HG03175 (cell line): ENCODE measurements around the gene TACC3.

Experiments used
- ATAC-seq: cut with Tn5 transposase; IDR thresholded peaks from one replicate; pipeline ENCODE4 v1.9.1; 2021; ENCODE audit warnings: mild to moderate bottlenecking, moderate library complexity; ENCODE audit not compliant: unreplicated experiment

The TACC3 gene

DNA sequence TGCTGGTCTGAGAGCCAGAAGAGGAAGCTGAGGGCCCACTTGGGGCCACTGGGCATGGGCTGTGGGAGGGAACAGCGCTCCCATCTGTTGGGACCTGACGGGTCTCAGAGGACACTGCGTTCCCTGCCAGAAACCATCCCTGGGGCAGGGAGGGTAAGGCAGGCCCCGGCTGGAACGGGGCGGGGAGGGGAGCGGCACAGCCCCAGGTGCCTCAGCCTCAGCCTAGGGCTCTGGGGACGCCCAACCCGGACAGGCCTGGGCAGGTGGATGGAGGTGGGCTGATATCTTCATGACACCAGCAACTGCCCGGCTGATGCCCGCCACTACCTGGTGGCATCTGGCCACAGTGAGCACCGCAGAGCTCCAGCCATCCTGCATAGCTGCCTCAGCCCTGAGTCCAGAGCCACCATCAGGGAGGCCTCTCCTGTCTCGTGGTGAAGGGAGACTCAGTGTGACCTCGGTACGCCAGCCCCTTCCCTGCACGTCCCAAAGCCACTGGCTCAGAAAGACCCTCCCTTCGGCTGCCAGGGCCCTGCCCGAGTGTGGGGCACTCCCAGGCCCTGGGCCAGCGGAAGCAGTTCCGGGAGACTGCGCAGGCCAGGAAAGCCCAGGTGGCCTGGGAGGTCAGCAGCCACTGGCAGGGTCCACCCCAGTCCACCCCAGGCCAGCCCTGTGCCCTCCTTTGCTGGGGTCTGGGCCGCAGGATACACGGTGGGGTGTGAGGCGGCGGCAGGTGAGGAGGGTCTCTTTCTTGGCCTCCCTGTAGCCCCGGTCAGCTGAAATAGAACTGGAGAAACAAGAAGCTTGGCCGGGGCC lies 37.2 kb downstream of the TACC3 start:
- ATAC-seq: no peak

DNA sequence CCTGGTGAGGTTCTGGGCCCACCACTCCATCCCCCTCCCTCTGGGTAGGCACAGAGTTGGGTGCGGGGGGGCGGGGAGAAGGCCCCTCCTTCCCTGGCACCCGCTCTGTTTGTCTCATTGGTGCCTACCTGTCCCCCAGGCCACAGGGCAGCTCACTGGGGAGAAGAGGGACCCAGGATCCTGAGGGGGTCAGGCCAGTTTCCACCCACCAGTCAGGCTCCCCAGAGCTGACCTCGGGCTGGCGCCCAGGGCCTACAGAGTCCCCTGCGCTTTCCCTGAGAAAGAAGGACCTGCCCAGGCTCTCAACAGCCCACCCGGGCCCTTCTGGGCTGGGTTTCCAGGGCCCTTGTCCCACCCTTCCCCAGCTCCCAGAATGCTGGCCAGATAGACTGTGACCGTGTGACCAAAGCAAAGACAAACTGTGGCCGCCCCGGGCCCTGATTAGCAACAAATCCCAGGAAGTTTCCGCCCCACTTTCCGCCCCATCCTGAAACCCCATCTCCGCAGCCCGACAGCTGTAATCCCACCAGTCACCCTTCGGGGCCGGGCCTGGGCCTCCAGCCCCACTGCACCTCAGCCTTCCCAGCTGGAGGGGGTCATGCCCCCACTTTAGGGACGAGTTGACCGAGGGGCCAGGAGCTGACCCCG lies 38.0 kb downstream of the TACC3 start:
- ATAC-seq: no peak

DNA sequence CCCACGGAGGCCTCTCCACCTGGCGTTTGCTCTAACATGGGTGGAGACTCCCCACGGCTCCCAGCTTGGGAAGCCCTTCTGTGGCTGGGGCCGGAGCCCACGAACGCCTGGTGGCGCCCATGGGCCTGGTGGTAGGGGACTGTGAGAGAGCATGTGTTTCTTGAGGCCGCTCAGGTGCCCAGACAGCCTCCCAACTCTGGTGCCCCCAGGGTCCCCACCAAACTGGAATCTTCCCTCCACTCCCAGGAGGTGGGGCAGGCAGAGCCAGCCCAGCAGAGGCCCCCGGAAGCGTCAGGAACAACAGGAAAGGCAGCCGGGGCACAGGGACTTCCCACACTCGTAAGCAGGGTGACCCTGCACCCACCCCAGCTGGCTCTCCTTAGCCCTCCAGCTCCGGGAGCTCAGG lies 38.5 kb downstream of the TACC3 start:
- no peak for ATAC-seq

DNA sequence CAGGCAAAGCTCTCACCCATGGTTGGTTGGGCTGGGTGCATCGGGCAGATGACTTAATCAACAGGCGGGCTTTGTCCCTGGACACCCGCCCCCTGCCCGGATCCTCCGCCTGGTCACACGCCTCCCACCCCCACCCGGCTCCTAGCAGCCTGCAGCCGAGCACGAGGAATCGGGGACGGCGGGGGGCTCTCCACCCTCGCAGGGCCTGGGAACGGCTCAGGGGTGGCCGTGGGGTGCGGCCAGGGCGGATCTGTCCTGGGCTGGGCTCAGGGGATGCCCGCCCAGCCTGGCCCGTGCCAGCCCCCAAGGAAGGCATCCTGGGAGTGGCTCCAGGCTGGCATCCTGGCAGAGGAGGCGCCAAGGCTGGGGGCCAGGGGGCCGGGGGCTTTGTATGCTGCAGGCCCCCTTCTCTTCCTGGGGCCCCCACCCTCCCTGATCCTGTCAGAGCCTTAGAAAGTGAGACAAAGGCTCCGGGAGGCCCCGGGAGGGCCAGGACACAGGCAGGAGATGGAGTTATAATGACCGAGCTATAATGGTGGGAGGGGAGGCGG lies 39.3 kb downstream of the TACC3 start:
- ATAC-seq: no peak

DNA sequence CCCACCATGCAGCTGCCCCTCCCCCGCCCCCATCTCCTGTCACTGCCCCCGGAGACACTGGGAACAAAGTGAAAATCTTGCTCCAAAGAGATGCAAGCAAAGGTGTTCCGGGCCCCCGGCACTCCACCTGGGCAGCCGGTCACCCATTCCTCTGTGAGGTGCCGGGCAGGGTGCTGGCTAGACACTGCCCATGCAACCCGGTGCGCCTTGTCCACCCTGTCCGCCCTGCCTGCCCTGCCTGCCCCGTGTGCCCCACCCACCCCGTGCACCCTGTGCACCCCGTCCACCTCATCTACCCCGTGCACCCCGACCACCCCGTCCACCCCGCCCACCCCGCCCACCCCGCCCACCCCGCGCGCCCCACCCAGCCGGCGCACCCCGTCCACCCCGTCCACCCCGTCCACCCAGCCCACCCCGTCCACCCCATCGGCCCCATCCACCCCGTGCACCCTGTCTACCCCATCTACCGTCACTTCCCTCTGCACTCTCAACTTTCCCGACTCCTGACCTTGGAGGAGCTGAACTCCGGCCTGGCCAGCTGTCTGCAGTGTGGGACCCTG lies 39.9 kb downstream of the TACC3 start:
- no peak for ATAC-seq

DNA sequence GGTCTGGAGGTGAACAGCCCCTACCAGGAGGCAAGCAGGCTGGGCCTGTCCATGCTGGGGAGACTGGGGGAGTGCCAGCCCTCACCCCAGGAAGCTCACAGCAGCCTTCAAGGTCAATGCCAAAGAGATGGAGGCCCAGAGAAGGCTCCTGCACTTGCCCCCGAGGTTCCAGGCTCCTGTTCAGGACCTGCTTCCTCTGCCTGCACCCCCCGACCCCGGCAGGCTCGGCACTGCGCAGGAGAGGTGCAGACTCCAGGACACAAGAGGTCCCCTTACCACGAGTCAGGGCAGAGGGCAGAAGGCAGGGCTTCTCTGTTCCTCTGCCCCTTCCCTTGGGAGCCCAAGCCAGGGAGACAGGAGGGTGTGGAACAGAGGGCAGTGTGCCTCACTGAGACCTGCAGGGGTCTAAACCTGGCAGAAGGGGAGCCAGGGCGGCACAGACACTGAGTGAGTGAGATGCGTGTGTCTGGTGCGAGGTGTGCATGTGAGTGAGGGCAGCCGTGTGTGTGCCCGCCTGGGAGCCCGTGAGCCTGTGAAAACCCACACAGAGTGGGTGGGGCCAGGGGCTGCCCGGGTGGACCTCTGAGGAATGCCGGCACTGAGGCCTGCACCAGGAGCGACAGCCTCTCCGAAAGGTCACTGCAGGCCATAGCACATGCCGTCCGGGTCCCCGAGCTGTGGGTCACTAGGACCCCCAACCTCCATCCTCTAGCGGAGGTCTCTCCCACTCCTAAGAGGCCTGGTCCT lies 41.1 kb downstream of the TACC3 start:
- no peak for ATAC-seq

DNA sequence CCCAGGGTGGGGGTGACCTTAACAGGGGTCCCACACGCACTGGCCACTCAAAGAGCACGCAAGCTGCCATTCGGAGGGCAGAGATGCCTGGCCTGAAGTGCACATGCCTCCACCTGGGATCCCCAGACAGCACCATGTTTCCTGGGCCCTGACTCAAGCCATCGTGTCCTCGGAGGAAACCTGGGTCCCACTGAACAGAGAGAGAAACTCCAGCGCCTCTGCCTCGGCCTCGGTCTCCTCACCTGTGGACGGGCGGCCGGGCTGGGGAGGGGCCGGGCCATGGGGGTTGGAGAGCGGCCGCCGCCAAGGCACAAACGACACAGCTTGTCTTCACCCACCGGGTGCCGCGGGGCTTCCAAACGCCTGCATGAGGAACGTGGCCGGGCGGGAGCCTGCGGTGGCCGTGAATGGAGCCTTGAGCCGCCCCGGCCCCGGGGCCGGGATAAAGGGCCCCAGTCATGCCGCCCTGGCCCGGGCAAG lies 41.8 kb downstream of the TACC3 start:
- no peak for ATAC-seq

DNA sequence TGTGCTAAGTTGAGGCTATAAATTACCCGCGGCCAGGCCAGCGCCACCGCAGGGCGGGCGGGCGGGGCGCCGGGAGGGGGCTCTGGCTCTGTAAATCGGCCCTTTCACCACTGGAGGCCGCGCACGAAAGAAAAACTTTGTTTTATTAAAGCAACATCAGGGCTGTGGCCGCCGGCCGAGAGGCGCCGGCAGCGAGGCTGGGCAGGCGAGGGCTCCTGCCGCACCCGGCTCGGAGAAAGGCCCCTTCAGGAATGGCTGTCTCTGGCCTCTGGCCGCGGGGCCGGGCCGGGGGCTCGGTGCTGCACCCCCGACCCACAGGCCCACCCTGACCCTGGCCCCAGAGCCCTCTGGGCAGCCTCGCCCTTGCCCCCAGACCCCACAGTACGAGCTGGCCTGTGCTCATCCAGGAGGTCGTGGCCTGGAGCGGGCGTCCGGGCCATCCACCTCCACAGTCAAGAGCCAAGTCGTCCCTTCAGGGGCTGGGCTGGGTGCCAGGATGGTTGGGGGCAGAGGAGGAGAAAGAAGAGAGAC lies 42.3 kb downstream of the TACC3 start:
- no peak for ATAC-seq

DNA sequence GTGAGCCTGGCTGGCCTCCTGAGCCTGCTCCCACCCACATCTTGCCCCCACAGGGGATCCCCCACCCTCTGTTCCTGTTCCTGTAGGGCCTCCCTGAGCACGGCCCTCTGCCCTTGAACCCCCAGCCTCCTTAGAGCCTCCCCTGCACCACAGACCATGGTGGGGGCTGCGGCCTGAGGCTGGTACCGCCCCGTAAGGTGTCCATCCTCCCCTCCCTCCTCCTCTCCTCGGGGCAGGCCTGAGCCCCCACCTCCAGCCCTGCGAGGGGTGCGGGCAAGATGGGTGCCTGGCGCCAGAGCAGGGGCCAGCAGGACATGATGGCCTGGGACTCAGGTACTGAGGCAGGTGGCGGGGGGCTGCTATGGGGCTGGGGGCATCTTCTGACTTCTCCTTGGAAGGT lies 43.3 kb downstream of the TACC3 start:
- ATAC-seq: no peak

DNA sequence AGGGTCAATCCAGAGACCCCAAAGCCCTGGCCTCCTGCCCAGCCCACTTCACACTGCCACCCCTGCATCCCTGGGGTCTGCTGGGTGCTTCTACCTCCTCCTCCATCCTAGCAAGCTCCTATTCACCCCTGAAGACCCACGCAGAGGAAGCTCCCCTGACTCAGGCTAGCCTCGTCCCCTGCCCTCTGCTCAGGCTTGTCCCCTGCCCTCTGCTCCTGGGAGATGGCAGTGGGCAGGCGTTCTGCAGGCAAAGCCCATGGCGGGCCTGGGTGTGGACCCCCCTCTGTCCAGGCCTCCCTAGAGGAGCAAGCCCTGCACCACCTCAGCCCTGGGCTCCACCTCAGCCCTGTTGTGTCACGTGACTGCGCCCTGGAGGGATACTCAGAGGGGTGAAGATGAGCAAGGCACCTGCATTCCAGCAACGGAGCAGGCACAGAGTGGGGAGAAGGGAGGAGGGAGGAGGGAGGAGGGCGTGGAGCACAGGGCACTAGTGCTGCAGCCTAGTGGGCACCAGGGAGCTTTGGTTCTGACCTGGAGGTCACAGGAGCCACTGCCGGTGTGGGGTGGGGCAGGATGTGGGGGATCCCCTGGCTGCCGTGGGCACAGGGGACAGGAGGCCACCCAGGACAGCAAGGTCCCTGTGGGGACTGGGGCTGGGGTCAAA lies 44.2 kb downstream of the TACC3 start:
- ATAC-seq: no peak

DNA sequence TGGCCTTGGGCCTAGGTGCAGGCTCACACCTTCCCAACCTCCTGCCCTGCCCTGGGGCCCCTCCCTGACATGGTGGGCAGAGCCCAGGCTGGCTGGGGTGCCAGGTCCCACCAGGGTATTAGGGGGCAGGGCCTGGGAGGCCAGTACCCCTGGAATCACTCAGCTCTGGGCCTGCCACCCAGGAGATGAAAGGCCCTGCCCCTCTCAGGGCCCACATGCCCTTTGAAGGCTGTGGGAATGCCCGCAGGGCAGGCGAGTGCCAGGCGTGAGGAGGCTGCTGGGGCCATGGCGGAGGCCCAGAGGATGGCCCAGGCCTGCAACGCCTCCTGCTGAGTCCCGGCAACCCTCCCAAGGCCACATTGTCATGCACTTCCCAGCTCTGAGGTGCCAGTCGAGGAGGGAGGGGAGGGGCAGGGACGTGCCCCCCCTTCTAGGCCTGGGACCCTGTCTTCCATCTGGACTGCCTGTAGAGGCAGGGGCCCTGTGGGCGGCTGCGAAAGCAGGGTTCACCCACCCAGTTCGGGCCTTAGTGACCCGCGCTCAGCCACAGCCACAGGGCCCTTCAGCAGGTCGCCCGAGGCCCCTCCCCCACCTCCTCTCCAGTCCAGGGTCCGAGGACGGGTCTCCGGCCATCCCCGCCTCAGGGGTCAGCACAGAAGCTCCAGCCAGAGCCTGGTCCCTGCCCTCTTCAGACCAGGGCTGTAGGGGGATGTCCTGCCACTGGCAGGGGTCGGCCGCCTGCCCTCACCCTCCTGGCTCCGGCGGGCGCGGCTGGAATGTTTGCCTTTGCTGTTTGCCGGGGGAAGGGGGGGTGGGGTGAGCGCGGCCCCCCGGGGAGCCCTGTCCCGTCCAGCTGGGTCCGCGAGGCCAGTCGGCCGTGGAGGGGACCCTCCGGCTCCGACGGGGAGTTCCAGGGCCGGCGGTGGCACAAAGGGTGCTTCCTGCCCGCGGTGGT lies 45.1 kb downstream of the TACC3 start:
- ATAC-seq: no peak

DNA sequence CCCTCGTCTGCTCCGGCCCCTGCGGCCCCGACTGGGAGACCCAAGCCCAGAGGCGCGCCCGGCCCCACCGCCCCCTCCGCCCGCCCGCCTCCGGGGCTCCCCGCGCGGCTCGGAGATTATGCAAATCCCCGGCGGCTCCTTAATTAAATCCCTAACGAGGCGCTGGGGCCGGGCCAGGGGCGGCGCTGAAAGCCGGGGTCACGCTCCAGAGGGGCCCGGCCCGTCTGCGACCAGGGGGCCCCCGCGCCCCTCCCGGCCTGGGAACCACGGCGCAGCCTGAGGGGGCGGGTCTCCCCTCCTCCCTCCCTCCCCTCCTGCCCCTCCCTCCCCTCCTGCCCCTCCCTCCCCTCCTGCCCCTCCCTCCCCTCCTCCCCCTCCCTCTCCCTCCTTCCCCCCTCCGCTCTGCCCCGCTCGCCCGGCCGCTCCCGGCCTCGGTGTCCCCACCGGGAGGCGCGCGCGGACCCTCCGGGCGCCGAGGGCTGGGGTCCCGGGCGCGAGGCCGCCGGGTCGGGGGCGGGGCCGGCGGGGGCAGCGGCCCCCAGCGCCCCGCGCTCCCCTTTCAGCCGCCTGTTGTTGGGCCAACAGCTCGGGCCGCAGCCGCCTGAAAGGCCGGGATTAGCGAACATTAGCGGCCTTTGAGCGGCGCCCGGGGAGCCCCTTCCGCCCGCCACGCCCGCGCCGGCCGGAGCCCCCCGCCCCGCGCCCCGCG lies 45.9 kb downstream of the TACC3 start:
- ATAC-seq: no peak

DNA sequence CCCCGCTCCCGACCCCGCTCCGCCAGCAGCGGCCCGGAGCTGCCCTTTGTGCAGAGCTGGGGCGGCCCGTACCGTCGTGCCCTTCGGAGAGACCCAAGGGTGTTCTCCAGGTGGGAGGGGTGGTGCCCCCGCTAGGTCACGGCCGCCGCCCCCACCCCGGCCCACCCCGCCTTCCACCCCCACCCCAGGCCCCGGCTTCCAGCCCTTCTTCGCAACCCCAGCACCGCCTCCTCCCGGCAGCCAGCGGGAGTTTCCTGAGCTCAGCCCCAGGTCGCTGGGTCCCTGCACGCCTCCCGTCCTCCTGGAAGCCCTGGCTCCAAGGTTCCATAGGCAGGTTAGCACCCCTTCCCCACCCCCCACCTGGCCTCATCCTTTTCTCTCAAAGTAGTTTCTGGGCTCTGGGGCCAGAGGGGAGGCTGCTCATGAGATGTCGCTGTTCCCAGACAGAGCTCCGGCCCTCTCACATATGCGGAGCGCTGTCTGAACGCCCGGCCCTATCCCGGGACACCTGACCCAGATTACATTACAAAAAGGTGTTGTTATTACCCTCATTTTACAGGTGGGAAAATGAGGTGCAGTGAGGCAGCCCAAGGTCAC lies 46.5 kb downstream of the TACC3 start:
- no peak for ATAC-seq

DNA sequence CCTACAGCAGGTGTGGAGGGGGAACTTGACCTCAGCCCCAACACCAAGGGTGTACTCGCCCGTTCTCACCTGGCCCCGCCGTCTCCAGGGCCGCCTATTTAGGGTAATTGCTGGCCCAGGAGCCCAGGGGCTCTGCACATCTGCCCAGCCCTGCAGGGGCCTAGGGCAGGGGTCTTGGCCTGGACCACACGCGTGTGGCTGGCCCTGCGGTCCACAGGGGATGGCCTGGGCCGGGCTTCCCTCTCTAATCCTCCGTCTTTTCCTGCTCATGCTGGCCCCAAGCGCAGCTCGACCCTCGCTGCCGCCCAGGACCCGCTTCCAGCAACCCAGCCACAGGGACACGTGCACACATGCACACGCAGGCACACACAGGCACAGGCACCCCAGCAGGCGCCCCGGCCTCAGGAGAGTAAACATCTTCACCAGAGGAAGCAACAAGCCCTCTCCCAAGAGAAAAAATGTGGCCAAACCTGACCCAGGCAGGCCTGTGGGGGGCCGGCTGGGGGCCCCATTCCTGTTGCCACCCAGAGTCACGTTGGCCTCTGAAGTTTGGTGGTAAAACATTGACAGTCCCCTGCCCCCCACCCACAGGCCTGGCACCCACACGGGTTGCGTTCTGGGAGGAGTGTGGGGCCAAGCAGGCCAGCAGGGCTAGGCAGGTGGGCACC lies 47.2 kb downstream of the TACC3 start:
- ATAC-seq: no peak

DNA sequence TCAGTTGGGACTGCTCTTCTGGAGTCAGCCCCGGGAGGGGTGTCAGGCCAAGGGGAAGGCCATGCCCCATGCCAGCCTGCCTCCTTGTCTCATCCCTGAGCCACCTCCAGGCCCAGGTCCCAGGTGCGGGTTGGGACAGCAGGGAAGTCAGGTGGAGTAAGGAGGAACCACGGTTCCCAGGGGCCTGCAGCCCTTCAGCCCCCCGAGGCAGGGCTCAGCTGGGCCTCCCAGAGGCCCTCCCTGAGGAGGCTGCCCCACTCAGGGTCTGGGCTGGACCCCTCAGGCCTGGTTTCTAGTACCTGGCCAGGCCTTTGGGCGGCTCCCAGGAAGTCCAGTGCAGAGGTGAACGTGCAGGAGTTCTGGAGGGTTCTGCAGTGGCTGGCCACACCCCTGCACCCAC lies 48.4 kb downstream of the TACC3 start:
- ATAC-seq: no peak

DNA sequence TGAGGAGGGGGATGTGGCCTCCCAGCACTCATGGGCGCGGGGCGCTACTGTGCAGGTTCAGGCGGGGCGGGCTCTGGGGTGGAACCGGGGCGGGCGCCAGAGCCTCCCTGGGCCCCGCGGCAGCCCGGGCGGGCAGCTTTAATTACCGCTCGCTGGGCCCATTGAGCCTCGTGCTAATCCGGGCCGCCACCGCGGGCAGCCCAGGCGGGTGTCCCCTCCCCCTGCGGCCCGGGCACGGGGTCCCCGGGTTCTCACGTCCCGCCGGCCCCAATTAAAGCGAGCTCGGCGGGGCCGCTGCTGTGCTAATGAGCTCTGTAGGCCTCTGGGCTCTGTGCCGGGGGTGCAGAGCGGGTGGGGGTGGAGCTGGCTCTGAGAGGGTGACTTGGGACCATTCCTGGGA lies 48.9 kb downstream of the TACC3 start:
- ATAC-seq: no peak

DNA sequence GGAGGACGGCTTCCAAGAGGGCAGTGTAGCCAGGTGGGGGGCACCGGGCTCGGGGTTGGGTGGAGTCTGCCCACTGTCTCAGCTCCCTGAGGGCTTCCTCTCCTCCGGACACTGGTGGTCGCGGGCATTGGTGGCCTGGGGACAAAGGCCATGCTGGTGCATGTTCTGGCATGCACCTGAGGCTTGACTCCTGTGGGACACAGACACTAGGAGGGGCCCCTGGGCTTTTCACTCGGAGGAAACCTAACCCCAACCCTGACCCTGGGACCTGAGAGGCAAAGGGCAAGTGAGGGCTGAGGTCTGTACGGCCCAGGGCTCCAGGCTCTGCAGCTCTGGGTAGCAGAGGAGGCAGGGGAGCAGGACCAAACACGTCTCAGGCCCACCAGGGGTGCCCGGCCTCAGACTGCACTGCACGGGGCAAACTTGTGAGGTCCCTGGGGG lies 49.5 kb downstream of the TACC3 start:
- no peak for ATAC-seq
